Endodermal cell (in vitro differentiated cells): ENCODE measurements around the gene HORMAD2. TPM values are rescaled to one million over a fixed set of nuclear protein-coding genes. Genes with fewer than 3 reads are reported as not detected.
A peak's percentile ranks its signal among the peaks of the same experiment; 100 is the strongest.

Experiments
- DNase-seq: peaks from one replicate; pipeline ENCODE4 v3.0.0-alpha.2; 2017
- H3K27ac ChIP-seq: 2 replicates; pipeline ENCODE4 v1.5.1; 2013; ENCODE audit warnings: mild to moderate bottlenecking, low read depth, low read length, moderate library complexity
- H3K27me3 ChIP-seq: 2 replicates; pipeline ENCODE4 v1.6.1; 2013; ENCODE audit warnings: mild to moderate bottlenecking, low read length, moderate library complexity; ENCODE audit not compliant: insufficient read depth, control insufficient read depth, poor library complexity, severe bottlenecking
- H3K36me3 ChIP-seq: 2 replicates; pipeline ENCODE4 v1.7.0; 2013; ENCODE audit warnings: mild to moderate bottlenecking, low read length, moderate library complexity; ENCODE audit not compliant: control insufficient read depth, insufficient read depth
- H3K4me1 ChIP-seq: one replicate; pipeline ENCODE4 v1.7.0; 2013; ENCODE audit warnings: low read length; ENCODE audit not compliant: control insufficient read depth, insufficient read depth
- H3K4me3 ChIP-seq: 2 replicates; pipeline ENCODE4 v1.5.1; 2013; ENCODE audit warnings: mild to moderate bottlenecking, low read length, moderate library complexity
- H3K9ac ChIP-seq: 2 replicates; pipeline ENCODE4 v1.6.1; 2013; ENCODE audit warnings: mild to moderate bottlenecking, low read length, moderate library complexity; ENCODE audit not compliant: poor library complexity, severe bottlenecking; ENCODE audit errors: extremely low read depth
- H3K9me3 ChIP-seq: 2 replicates; pipeline ENCODE4 v1.6.1; 2013; ENCODE audit warnings: mild to moderate bottlenecking, low read length, moderate library complexity; ENCODE audit not compliant: control insufficient read depth
- H3K27ac Mint-ChIP-seq: 2 replicates; pipeline ENCODE4 v1.8.0; 2020; ENCODE audit warnings: mixed read lengths
- H3K27me3 Mint-ChIP-seq: 2 replicates; pipeline ENCODE4 v1.8.0; 2021; ENCODE audit warnings: mild to moderate bottlenecking, mixed read lengths; ENCODE audit not compliant: insufficient read depth
- H3K36me3 Mint-ChIP-seq: 2 replicates; pipeline ENCODE4 v1.8.0; 2020; ENCODE audit warnings: low read depth, mixed read lengths
- H3K4me1 Mint-ChIP-seq: 2 replicates; pipeline ENCODE4 v1.8.0; 2020; ENCODE audit warnings: mixed read lengths
- H3K4me3 Mint-ChIP-seq: 2 replicates; pipeline ENCODE4 v1.8.0; 2020; ENCODE audit warnings: mild to moderate bottlenecking, moderate library complexity, mixed read lengths
- H3K9me3 Mint-ChIP-seq: 2 replicates; pipeline ENCODE4 v1.8.0; 2020; ENCODE audit warnings: mild to moderate bottlenecking, mixed read lengths
- CTCF ChIP-seq: fragments of 200-600 bp; sonication (generic); conservative IDR thresholded peaks from 2 replicates; pipeline ENCODE4 v1.5.0; 2021; ENCODE audit warnings: antibody characterized with exemption, mild to moderate bottlenecking
- WGBS, 2 experiments: methylation state at CpG; one replicate each; pipeline versions ENCODE4 v1.1.5 to v1.1.7; 2013; ENCODE audit warnings: missing lambda C conversion rate in 2 of 2, mixed read lengths in 1 of 2; ENCODE audit not compliant: insufficient coverage in 1 of 2, insufficient read length in 1 of 2; 5-methylcytosine and 5-hydroxymethylcytosine counted together
- total RNA-seq, 2 donors: library from RNA; stranded (reverse); fragmentation: NEBNext Ultra II Directional in 1 of 2; extraction: Animal tissue kit (Norgen Biotek cat#: 25700) in 1 of 2; gene quantifications; 2 replicates in 1 of 2; 3 replicates in 1 of 2; pipeline ENCODE4 v1.2.1, GENCODE V29; 2021

The HORMAD2 gene
- total RNA-seq, 2 donors from 2014 or later: 0.55 TPM; not detected in 1

GRCh38 chr22:30192427-30192826 lies 112.2 kb downstream of the HORMAD2 start:
- Histone ChIP-seq H3K9ac (no peak overlapping the region), H3K4me3 (no peak overlapping the region), H3K4me1 (peaks cover 4% of the 10 kb centered on the region), H3K36me3 (no peaks in the 10 kb centered on the region), H3K27ac (no peak overlapping the region), H3K27me3 (peaks cover 8% of the 10 kb centered on the region), H3K9me3 (no peaks in the 10 kb centered on the region)
- WGBS, 2 experiments: 100% methylated on average over 1 of the region's 1 CpG
- peaks cover 2% of the 10 kb centered on the region for H3K27me3 Mint-ChIP-seq
- no peaks in the 10 kb centered on the region for H3K9me3 Mint-ChIP-seq
- DNase-seq: no peak
- no peak overlapping the region for H3K4me3 Mint-ChIP-seq
- H3K27ac Mint-ChIP-seq: no peak overlapping the region
- no peak for TF ChIP-seq CTCF
- no peaks in the 10 kb centered on the region for H3K36me3 Mint-ChIP-seq
- peaks cover 23% of the 10 kb centered on the region for H3K4me1 Mint-ChIP-seq

GRCh38 chr22:30193031-30193775 lies 112.9 kb downstream of the HORMAD2 start:
- Mint-ChIP-seq H3K27me3 (peaks cover 2% of the 10 kb centered on the region), H3K4me1 (peaks cover 20% of the 10 kb centered on the region), H3K4me3 (no peak overlapping the region), H3K36me3 (no peaks in the 10 kb centered on the region), H3K27ac (no peak overlapping the region), H3K9me3 (no peaks in the 10 kb centered on the region)
- peaks cover 4% of the 10 kb centered on the region for H3K4me1 ChIP-seq
- no peak overlapping the region for H3K27ac ChIP-seq
- no peaks in the 10 kb centered on the region for H3K9me3 ChIP-seq
- peaks cover 8% of the 10 kb centered on the region for H3K27me3 ChIP-seq
- no peaks in the 10 kb centered on the region for H3K36me3 ChIP-seq
- no peak for TF ChIP-seq CTCF
- WGBS, 2 experiments: 83 to 91% methylated on average over 2 to 3 of the region's 3 CpGs
- no peak for DNase-seq
- no peak overlapping the region for H3K4me3 ChIP-seq
- H3K9ac ChIP-seq: no peak overlapping the region

GRCh38 chr22:30195245-30196140 lies 115.2 kb downstream of the HORMAD2 start:
- no peak for TF ChIP-seq CTCF
- peaks cover 2% of the 10 kb centered on the region for H3K27me3 Mint-ChIP-seq
- H3K4me3 Mint-ChIP-seq: no peak overlapping the region
- H3K27ac Mint-ChIP-seq: peak overlapping the region; percentile 65
- H3K36me3 Mint-ChIP-seq: no peaks in the 10 kb centered on the region
- peaks cover 20% of the 10 kb centered on the region for H3K4me1 Mint-ChIP-seq
- Histone ChIP-seq H3K4me1 (peaks cover 4% of the 10 kb centered on the region), H3K9ac (no peak overlapping the region), H3K9me3 (no peaks in the 10 kb centered on the region), H3K36me3 (no peaks in the 10 kb centered on the region), H3K27me3 (peaks cover 5% of the 10 kb centered on the region), H3K27ac (no peak overlapping the region), H3K4me3 (no peak overlapping the region)
- DNase-seq: no peak
- H3K9me3 Mint-ChIP-seq: no peaks in the 10 kb centered on the region
- WGBS, 2 experiments: 89 to 91% methylated on average over 4 to 5 of the region's 5 CpGs
